ENCODE results near the gene NT5M. TPM values are rescaled to one million over a fixed set of nuclear protein-coding genes. Genes with fewer than 3 reads are reported as not detected.

Gene NT5M
- total RNA-seq, 2 experiments from 2014 or later = 7.7 to 8.1 TPM

DNA sequence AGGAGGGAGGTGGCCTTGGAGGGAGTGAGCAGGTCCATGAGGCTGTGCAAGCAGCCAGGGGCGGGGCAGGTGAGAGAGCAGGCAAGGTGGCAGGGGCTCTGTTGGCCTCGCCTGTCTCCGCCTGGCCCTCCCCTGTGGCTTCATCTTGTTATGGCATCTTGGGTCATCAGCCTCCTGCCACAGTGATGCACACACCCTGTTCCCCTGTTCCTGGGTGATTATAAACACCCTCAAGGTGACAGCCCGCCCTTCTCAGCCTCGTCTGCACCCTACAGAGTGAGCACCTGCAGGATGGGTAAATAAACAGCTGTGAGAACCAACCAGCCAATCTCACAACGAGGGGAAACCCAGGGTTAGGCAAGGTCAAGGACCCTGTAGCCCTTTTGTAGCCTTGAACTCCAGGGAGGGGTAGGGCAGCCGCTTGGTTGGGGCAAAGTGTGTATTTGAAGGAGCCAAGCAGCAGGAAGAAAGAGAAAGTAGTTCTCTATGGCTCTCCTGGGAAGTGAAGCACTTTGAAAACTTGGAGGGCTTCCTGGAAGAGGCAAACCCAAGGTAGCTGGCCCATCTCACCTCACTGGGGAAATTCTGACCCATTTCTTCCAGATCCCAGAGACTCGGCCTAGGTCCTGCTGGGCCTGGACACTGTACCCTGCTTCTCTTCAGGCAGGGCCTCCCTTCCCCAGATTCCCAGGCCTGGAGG, 60.6 kb downstream of the NT5M start:
- no peak overlapping the region for H3K4me3 Mint-ChIP-seq
- CTCF ChIA-PET = interaction anchor here (1.0 to 1.5 kb wide), 2 partner anchors 8 to 278 kb away, joined by 3 to 5 read pairs; no protein-coding TSS in a partner anchor
- intact Hi-C loops (cut with micrococcal nuclease) = no loop called here
- H3K36me3 Mint-ChIP-seq (ENCODE audit: low read depth) = no peaks in the 10 kb centered on the region
- H3K27me3 Mint-ChIP-seq (ENCODE audit: low read depth) = no peaks in the 10 kb centered on the region
- DNase-seq = no peak
- no peak overlapping the region for H3K27ac Mint-ChIP-seq
- H3K9me3 Mint-ChIP-seq = peaks cover 8% of the 10 kb centered on the region
- H3K4me1 Mint-ChIP-seq (ENCODE audit: low read depth) = no peaks in the 10 kb centered on the region

GRCh38 chr17:17364338-17364667, 61.1 kb downstream of the NT5M start:
- no peaks in the 10 kb centered on the region for H3K36me3 Mint-ChIP-seq (ENCODE audit: low read depth)
- H3K27me3 Mint-ChIP-seq (ENCODE audit: low read depth) = no peaks in the 10 kb centered on the region
- H3K27ac Mint-ChIP-seq = no peak overlapping the region
- no peaks in the 10 kb centered on the region for H3K4me1 Mint-ChIP-seq (ENCODE audit: low read depth)
- intact Hi-C loops (cut with micrococcal nuclease) = no loop called here
- H3K4me3 Mint-ChIP-seq = no peak overlapping the region
- no peak for DNase-seq
- CTCF ChIA-PET = interaction anchor here (0.6 to 1.5 kb wide), 3 partner anchors 9 to 278 kb away, joined by 3 to 5 read pairs (median 3); no protein-coding TSS in a partner anchor
- peaks cover 7% of the 10 kb centered on the region for H3K9me3 Mint-ChIP-seq

GRCh38 chr17:17365476-17366110, 62.4 kb downstream of the NT5M start:
- Mint-ChIP-seq H3K27me3 (ENCODE audit: low read depth) (no peaks in the 10 kb centered on the region), H3K4me3 (no peak overlapping the region), H3K4me1 (ENCODE audit: low read depth) (peaks cover 3% of the 10 kb centered on the region), H3K9me3 (no peaks in the 10 kb centered on the region), H3K36me3 (ENCODE audit: low read depth) (no peaks in the 10 kb centered on the region), H3K27ac (no peak overlapping the region)
- intact Hi-C loops (cut with micrococcal nuclease) = no loop called here
- no peak for DNase-seq
- CTCF ChIA-PET = interaction anchor here (0.6 to 1.5 kb wide), 3 partner anchors 9 to 277 kb away, joined by 3 to 5 read pairs (median 5); no protein-coding TSS in a partner anchor

- intact Hi-C loops (cut with micrococcal nuclease) = no loop called here
- CTCF ChIA-PET = interaction anchor here (0.6 to 1.4 kb wide), 5 partner anchors 10 to 192 kb away, joined by 3 to 8 read pairs (median 4); no protein-coding TSS in a partner anchor
- no peak for DNase-seq
- Mint-ChIP-seq H3K4me1 (ENCODE audit: low read depth) (peaks cover 3% of the 10 kb centered on the region), H3K27me3 (ENCODE audit: low read depth) (no peaks in the 10 kb centered on the region), H3K9me3 (no peaks in the 10 kb centered on the region), H3K36me3 (ENCODE audit: low read depth) (no peaks in the 10 kb centered on the region), H3K27ac (no peak overlapping the region), H3K4me3 (no peak overlapping the region)
Observed at GRCh38 chr17:17366235-17366634, 63.1 kb downstream of the NT5M start.

- Mint-ChIP-seq H3K27me3 (ENCODE audit: low read depth) (no peaks in the 10 kb centered on the region), H3K9me3 (no peaks in the 10 kb centered on the region), H3K4me1 (ENCODE audit: low read depth) (peaks cover 3% of the 10 kb centered on the region), H3K36me3 (ENCODE audit: low read depth) (no peaks in the 10 kb centered on the region), H3K4me3 (no peak overlapping the region), H3K27ac (no peak overlapping the region)
- DNase-seq = no peak
- CTCF ChIA-PET = interaction anchor here (0.6 to 1.4 kb wide), 4 partner anchors 11 to 191 kb away, joined by 3 to 8 read pairs (median 4); no protein-coding TSS in a partner anchor
- intact Hi-C loops (cut with micrococcal nuclease) = no loop called here
Observed at GRCh38 chr17:17366941-17367875, 64.0 kb downstream of the NT5M start.

DNA sequence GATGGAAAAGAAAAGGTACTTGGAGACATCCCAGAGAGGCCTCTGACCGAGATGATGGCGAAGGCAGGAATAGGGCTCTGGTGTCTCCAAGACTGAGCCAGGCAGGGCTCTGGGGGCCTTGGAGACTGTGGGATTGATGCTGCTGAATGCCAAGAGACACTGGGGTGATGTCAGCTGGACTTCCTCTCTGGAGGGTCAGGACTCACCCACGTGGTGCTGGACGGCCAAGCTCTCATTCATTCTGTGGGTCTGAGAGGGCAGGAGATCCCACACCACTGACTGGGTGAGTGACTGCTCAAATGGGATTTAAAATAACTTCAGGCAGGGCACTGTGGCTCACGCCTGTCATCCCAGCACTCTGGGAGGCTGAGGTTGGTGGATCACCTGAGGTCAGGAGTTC, 64.8 kb downstream of the NT5M start:
- Mint-ChIP-seq H3K4me3 (no peak overlapping the region), H3K27ac (no peak overlapping the region), H3K9me3 (no peaks in the 10 kb centered on the region), H3K27me3 (ENCODE audit: low read depth) (no peaks in the 10 kb centered on the region), H3K36me3 (ENCODE audit: low read depth) (no peaks in the 10 kb centered on the region), H3K4me1 (ENCODE audit: low read depth) (peaks cover 3% of the 10 kb centered on the region)
- intact Hi-C loops (cut with micrococcal nuclease) = no loop called here
- DNase-seq = no peak
- CTCF ChIA-PET = interaction anchor here (0.9 kb wide), 1 partner anchor 12 kb away, joined by 3 read pairs; no protein-coding TSS in a partner anchor

- intact Hi-C loops (cut with micrococcal nuclease) = no loop called here
- H3K36me3 Mint-ChIP-seq (ENCODE audit: low read depth) = no peaks in the 10 kb centered on the region
- CTCF ChIA-PET = no interaction called here
Observed at GRCh38 chr17:17370711-17371110, 67.5 kb downstream of the NT5M start.

GRCh38 chr17:17372856-17373520, 69.8 kb downstream of the NT5M start:
- no peaks in the 10 kb centered on the region for H3K9me3 Mint-ChIP-seq
- no peak overlapping the region for H3K4me3 Mint-ChIP-seq
- no peak for DNase-seq
- CTCF ChIA-PET = interaction anchor here (0.6 to 0.9 kb wide), 2 partner anchors 46 to 118 kb away, joined by 3 to 5 read pairs; no protein-coding TSS in a partner anchor
- H3K36me3 Mint-ChIP-seq (ENCODE audit: low read depth) = no peaks in the 10 kb centered on the region
- peaks cover 3% of the 10 kb centered on the region for H3K4me1 Mint-ChIP-seq (ENCODE audit: low read depth)
- no peak overlapping the region for H3K27ac Mint-ChIP-seq
- intact Hi-C loops (cut with micrococcal nuclease) = no loop called here
- H3K27me3 Mint-ChIP-seq (ENCODE audit: low read depth) = no peaks in the 10 kb centered on the region

More at GRCh38 chr17:17370711-17371110, 67.5 kb downstream of the NT5M start:
- no peak for DNase-seq
- no peaks in the 10 kb centered on the region for H3K27me3 Mint-ChIP-seq (ENCODE audit: low read depth)
- H3K4me3 Mint-ChIP-seq = no peak overlapping the region
- H3K9me3 Mint-ChIP-seq = no peaks in the 10 kb centered on the region
- no peak overlapping the region for H3K27ac Mint-ChIP-seq
- H3K4me1 Mint-ChIP-seq (ENCODE audit: low read depth) = peaks cover 3% of the 10 kb centered on the region

DNA sequence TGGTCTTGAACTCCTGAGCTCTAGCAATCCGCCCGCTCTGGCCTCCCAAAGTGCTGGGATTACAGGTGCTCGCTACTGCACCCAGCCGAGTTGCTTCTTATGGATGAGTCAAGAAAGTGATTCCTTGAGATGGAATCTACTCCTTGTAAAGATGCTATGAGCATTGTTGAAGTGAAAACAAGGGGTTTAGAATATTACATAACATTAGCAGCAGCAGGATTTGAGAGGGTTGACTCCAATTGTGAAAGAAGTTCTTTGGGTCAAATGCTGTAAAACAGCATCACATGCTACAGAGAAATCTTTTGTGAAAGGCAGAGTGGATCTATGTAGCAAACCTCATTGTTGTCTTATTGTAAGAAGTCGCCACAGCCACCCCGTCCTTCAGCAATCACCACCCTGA, 72.7 kb downstream of the NT5M start:
- CTCF ChIA-PET = no interaction called here
- intact Hi-C loops (cut with micrococcal nuclease) = no loop called here
- Mint-ChIP-seq H3K4me1 (ENCODE audit: low read depth) (no peaks in the 10 kb centered on the region), H3K4me3 (no peak overlapping the region), H3K27me3 (ENCODE audit: low read depth) (no peaks in the 10 kb centered on the region), H3K9me3 (no peaks in the 10 kb centered on the region), H3K36me3 (ENCODE audit: low read depth) (no peaks in the 10 kb centered on the region), H3K27ac (no peak overlapping the region)
- no peak for DNase-seq

DNA sequence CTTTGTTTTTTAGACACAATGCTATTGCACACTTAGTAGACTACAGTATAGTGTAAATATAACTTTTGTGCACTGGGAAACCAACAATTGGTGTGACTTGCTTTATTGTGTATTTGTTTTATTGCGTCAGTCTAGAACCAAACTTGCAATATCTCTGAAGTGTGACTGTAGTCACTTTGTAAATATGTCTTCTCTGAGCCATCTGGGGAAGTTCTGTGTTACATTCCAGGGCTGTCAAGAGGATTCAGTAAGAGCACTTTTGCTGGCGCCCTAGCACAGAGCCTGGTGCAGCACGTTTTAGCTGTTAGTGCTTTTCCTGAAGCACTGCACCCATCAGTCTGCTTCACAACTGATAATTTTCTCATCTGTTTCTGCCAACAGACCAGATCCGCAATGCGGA, 73.2 kb downstream of the NT5M start:
- no peak overlapping the region for H3K27ac Mint-ChIP-seq
- no peak overlapping the region for H3K4me3 Mint-ChIP-seq
- CTCF ChIA-PET = no interaction called here
- H3K36me3 Mint-ChIP-seq (ENCODE audit: low read depth) = no peaks in the 10 kb centered on the region
- H3K4me1 Mint-ChIP-seq (ENCODE audit: low read depth) = no peaks in the 10 kb centered on the region
- no peaks in the 10 kb centered on the region for H3K27me3 Mint-ChIP-seq (ENCODE audit: low read depth)
- no peak for DNase-seq
- H3K9me3 Mint-ChIP-seq = no peaks in the 10 kb centered on the region
- intact Hi-C loops (cut with micrococcal nuclease) = no loop called here

- DNase-seq = no peak
- H3K36me3 Mint-ChIP-seq (ENCODE audit: low read depth) = no peaks in the 10 kb centered on the region
- no peak overlapping the region for H3K27ac Mint-ChIP-seq
- no peaks in the 10 kb centered on the region for H3K4me1 Mint-ChIP-seq (ENCODE audit: low read depth)
- no peaks in the 10 kb centered on the region for H3K27me3 Mint-ChIP-seq (ENCODE audit: low read depth)
- H3K9me3 Mint-ChIP-seq = no peaks in the 10 kb centered on the region
- intact Hi-C loops (cut with micrococcal nuclease) = no loop called here
- CTCF ChIA-PET = interaction anchor here (0.8 kb wide), 1 partner anchor 264 kb away, joined by 3 read pairs; no protein-coding TSS in a partner anchor
- H3K4me3 Mint-ChIP-seq = no peak overlapping the region
Observed at GRCh38 chr17:17377071-17377967, 74.1 kb downstream of the NT5M start.
